H9 (cell line): ENCODE results near the gene HLA-DRB1. TPM values are rescaled to one million over a fixed set of nuclear protein-coding genes. Genes with fewer than 3 reads are reported as not detected.
"Not testable (repeated sequence)": the region's sequence is repeated elsewhere in the genome, so short reads cannot be mapped to it uniquely, and the experiment has no call there.

ENCODE experiments used
- DNase-seq: peaks from one replicate; pipeline ENCODE4 v3.0.0-alpha.2; 2017
- H2AFZ ChIP-seq: one replicate; pipeline ENCODE4 v1.6.1; 2013; ENCODE audit warnings: mild to moderate bottlenecking, low read length, control low read depth, moderate library complexity
- H2AK5ac ChIP-seq: 2 replicates; pipeline ENCODE4 v1.6.1; 2013; ENCODE audit warnings: low read length, control low read depth, mixed read lengths; ENCODE audit not compliant: insufficient read length
- H2BK120ac ChIP-seq: one replicate; pipeline ENCODE4 v1.6.1; 2013; ENCODE audit warnings: low read depth, mild to moderate bottlenecking, low read length, control low read depth, inconsistent platforms; ENCODE audit not compliant: poor library complexity, severe bottlenecking
- H2BK12ac ChIP-seq: 2 replicates; pipeline ENCODE4 v1.6.1; 2013; ENCODE audit warnings: low read length, control low read depth, mixed read lengths, low read depth; ENCODE audit not compliant: insufficient read length
- H2BK15ac ChIP-seq: 2 replicates; pipeline ENCODE4 v1.6.1; 2013; ENCODE audit warnings: low read depth, low read length, control low read depth
- H2BK20ac ChIP-seq: one replicate; pipeline ENCODE4 v1.6.1; 2013; ENCODE audit warnings: low read depth, mild to moderate bottlenecking, low read length, control low read depth, inconsistent platforms; ENCODE audit not compliant: poor library complexity, severe bottlenecking
- H2BK5ac ChIP-seq: 2 replicates; pipeline ENCODE4 v1.6.1; 2013; ENCODE audit warnings: low read length, control low read depth, mixed read lengths; ENCODE audit not compliant: insufficient read length
- H3K14ac ChIP-seq: 2 replicates; pipeline ENCODE4 v1.6.1; 2013; ENCODE audit warnings: low read length, control low read depth; ENCODE audit not compliant: insufficient read depth
- H3K18ac ChIP-seq: 2 replicates; pipeline ENCODE4 v1.6.1; 2013; ENCODE audit warnings: low read depth, mild to moderate bottlenecking, mixed read lengths, low read length, control low read depth; ENCODE audit not compliant: insufficient read length
- H3K23ac ChIP-seq: 2 replicates; pipeline ENCODE4 v1.6.1; 2013; ENCODE audit warnings: low read length, control low read depth, mixed read lengths, low read depth; ENCODE audit not compliant: insufficient read length
- H3K23me2 ChIP-seq: 2 replicates; pipeline ENCODE4 v1.6.1; 2013; ENCODE audit warnings: low read depth, mild to moderate bottlenecking, mixed read lengths, low read length, control low read depth; ENCODE audit not compliant: insufficient read length, poor library complexity, severe bottlenecking
- H3K27ac ChIP-seq: 2 replicates; pipeline ENCODE4 v1.5.1; 2013; ENCODE audit warnings: low read length, control low read depth, mixed read lengths, low read depth; ENCODE audit not compliant: insufficient read length
- H3K27me3 ChIP-seq: 2 replicates; pipeline ENCODE4 v1.6.1; 2013; ENCODE audit warnings: low read length, control low read depth, inconsistent platforms; ENCODE audit not compliant: insufficient read depth
- H3K4ac ChIP-seq: 2 replicates; pipeline ENCODE4 v1.6.1; 2013; ENCODE audit warnings: low read depth, mild to moderate bottlenecking, control low read depth, inconsistent platforms, low read length, moderate library complexity
- H3K4me1 ChIP-seq: 2 replicates; pipeline ENCODE4 v1.6.1; 2013; ENCODE audit warnings: low read length, control low read depth, inconsistent platforms; ENCODE audit not compliant: insufficient read depth
- H3K4me2 ChIP-seq: 2 replicates; pipeline ENCODE4 v1.6.1; 2013; ENCODE audit warnings: low read length, control low read depth, mixed read lengths; ENCODE audit not compliant: insufficient read length, insufficient read depth
- H3K56ac ChIP-seq: 2 replicates; pipeline ENCODE4 v1.6.1; 2013; ENCODE audit warnings: low read depth, mild to moderate bottlenecking, mixed read lengths, low read length, control low read depth; ENCODE audit not compliant: insufficient read length
- H3K79me1 ChIP-seq: 2 replicates; pipeline ENCODE4 v1.6.1; 2013; ENCODE audit warnings: low read depth, mild to moderate bottlenecking, moderate library complexity, low read length, control low read depth, inconsistent platforms; ENCODE audit not compliant: insufficient read depth, poor library complexity, severe bottlenecking
- H3K79me2 ChIP-seq: 2 replicates; pipeline ENCODE4 v1.6.1; 2013; ENCODE audit warnings: low read length, control low read depth, inconsistent platforms; ENCODE audit not compliant: insufficient read depth
- H3K9ac ChIP-seq: 2 replicates; pipeline ENCODE4 v1.6.1; 2013; ENCODE audit warnings: low read length, control low read depth, mixed read lengths; ENCODE audit not compliant: insufficient read length; ENCODE audit errors: extremely low read depth
- H3K9me3 ChIP-seq: one replicate; pipeline ENCODE4 v1.6.1; 2013; ENCODE audit warnings: low read depth, low read length, inconsistent platforms; ENCODE audit not compliant: control insufficient read depth
- H3T11ph ChIP-seq: one replicate; pipeline ENCODE4 v1.6.1; 2013; ENCODE audit warnings: mild to moderate bottlenecking, low read length, control low read depth, inconsistent platforms
- H4K20me1 ChIP-seq: one replicate; pipeline ENCODE4 v1.6.1; 2013; ENCODE audit not compliant: control insufficient read depth, insufficient read length, insufficient read depth
- H4K5ac ChIP-seq: 2 replicates; pipeline ENCODE4 v1.6.1; 2013; ENCODE audit warnings: low read depth, mild to moderate bottlenecking, mixed read lengths, low read length, control low read depth; ENCODE audit not compliant: insufficient read length
- H4K8ac ChIP-seq: replicated peaks from 2 replicates; pipeline ENCODE4 v1.6.1; 2013; ENCODE audit warnings: low read length, control low read depth, mixed read lengths, low read depth; ENCODE audit not compliant: insufficient read length
- H4K91ac ChIP-seq: 2 replicates; pipeline ENCODE4 v1.6.1; 2013; ENCODE audit warnings: low read depth, mild to moderate bottlenecking, moderate library complexity, mixed read lengths, low read length, control low read depth; ENCODE audit not compliant: insufficient read length
- H3K27ac Mint-ChIP-seq, 3 experiments: 2 replicates in 2 of 3; 3 replicates in 1 of 3; pipeline ENCODE4 v1.8.0; 2020 to 2021; ENCODE audit warnings: mixed read lengths in 3 of 3, mild to moderate bottlenecking in 1 of 3, moderate library complexity in 1 of 3
- H3K27me3 Mint-ChIP-seq: 2 replicates; pipeline ENCODE4 v1.8.0; 2021; ENCODE audit warnings: low read depth, mild to moderate bottlenecking, moderate library complexity, mixed read lengths
- H3K36me3 Mint-ChIP-seq, 3 experiments: 2 replicates in 2 of 3; 3 replicates in 1 of 3; pipeline ENCODE4 v1.8.0; 2020 to 2021; ENCODE audit warnings: low read depth in 3 of 3, mixed read lengths in 3 of 3; ENCODE audit not compliant: insufficient read depth in 1 of 3
- H3K4me1 Mint-ChIP-seq, 2 experiments: 2 replicates each; pipeline ENCODE4 v1.8.0; 2020; ENCODE audit warnings: mixed read lengths in 2 of 2
- H3K4me3 Mint-ChIP-seq, 2 experiments: 2 replicates in 1 of 2; 3 replicates in 1 of 2; pipeline ENCODE4 v1.8.0; 2020 to 2021; ENCODE audit warnings: mild to moderate bottlenecking in 2 of 2, mixed read lengths in 2 of 2, moderate library complexity in 1 of 2
- H3K9me3 Mint-ChIP-seq, 2 experiments: 2 replicates in 1 of 2; 3 replicates in 1 of 2; pipeline ENCODE4 v1.8.0; 2020; ENCODE audit warnings: mild to moderate bottlenecking in 2 of 2, mixed read lengths in 2 of 2, moderate library complexity in 1 of 2
- WGBS: extraction: QIAGEN DNeasy Blood & Tissue Kit; methylation state at CpG from one replicate; pipeline ENCODE4 v1.1.7; 2013; ENCODE audit warnings: missing lambda C conversion rate, low lambda C conversion rate, mixed read lengths; ENCODE audit not compliant: insufficient read length; ENCODE audit errors: extremely low coverage; 5-methylcytosine and 5-hydroxymethylcytosine counted together
- total RNA-seq: library from RNA; stranded (reverse); gene quantifications from 2 replicates; pipeline ENCODE4 v1.2.1, GENCODE V29; 2021
- TF ChIP-seq, protein P1 (sequence below): fragments of 200-600 bp; sonication (generic); conservative IDR thresholded peaks from 3 replicates; pipeline ENCODE4 v1.8.0; 2021; ENCODE audit warnings: antibody characterized with exemption, mild to moderate bottlenecking

HLA-DRB1 gene
- total RNA-seq, 1 experiment from 2014 or later = 25.9 TPM

DNA sequence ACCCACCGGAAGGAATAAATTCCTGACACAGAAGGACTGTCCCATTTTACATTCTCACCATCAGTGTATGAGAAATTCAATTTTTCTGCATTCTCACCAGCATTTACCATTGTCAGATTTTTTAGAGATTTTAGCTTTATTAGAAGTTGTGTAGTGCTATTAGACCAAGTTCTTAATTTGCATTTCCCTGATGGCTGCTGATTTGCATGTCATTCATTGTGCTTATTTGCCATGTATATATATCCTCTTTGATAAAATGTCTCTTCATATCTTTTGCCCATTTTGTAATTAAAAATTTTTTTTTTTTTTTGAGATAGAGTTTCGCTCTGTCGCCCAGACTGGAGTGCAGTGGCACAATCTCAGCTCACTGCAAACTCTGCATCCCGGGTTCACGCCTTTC, 49.8 kb downstream of the HLA-DRB1 start:
- Mint-ChIP-seq H3K4me3 (no peak overlapping the region), H3K9me3 (peaks cover 11 to 30% of the 10 kb centered on the region in 2 experiments), H3K4me1 (no peaks in the 10 kb centered on the region), H3K27me3 (peaks cover 5% of the 10 kb centered on the region), H3K27ac (no peak overlapping the region), H3K36me3 (peaks cover 3 to 7% (median 3%) of the 10 kb centered on the region in 3 experiments; a peak in 5 of 7 replicates)
- WGBS = no CpG with 5 or more reads among the region's 5 CpGs
- H3K14ac ChIP-seq = no peak overlapping the region
- no peak overlapping the region for H4K8ac ChIP-seq
- no peaks in the 10 kb centered on the region for H4K20me1 ChIP-seq
- H3K4me1 ChIP-seq = no peaks in the 10 kb centered on the region
- no peak overlapping the region for H3K18ac ChIP-seq
- H3K56ac ChIP-seq = no peak overlapping the region
- TF ChIP-seq, protein P1, sequence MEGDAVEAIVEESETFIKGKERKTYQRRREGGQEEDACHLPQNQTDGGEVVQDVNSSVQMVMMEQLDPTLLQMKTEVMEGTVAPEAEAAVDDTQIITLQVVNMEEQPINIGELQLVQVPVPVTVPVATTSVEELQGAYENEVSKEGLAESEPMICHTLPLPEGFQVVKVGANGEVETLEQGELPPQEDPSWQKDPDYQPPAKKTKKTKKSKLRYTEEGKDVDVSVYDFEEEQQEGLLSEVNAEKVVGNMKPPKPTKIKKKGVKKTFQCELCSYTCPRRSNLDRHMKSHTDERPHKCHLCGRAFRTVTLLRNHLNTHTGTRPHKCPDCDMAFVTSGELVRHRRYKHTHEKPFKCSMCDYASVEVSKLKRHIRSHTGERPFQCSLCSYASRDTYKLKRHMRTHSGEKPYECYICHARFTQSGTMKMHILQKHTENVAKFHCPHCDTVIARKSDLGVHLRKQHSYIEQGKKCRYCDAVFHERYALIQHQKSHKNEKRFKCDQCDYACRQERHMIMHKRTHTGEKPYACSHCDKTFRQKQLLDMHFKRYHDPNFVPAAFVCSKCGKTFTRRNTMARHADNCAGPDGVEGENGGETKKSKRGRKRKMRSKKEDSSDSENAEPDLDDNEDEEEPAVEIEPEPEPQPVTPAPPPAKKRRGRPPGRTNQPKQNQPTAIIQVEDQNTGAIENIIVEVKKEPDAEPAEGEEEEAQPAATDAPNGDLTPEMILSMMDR = no peak
- no peak overlapping the region for H2BK5ac ChIP-seq
- H2BK20ac ChIP-seq = no peak overlapping the region
- H2BK120ac ChIP-seq = no peak overlapping the region
- no peak overlapping the region for H2AFZ ChIP-seq
- H3K23me2 ChIP-seq = no peaks in the 10 kb centered on the region
- no peak overlapping the region for H3K4ac ChIP-seq
- H2BK15ac ChIP-seq = no peak overlapping the region
- H3T11ph ChIP-seq = no peak overlapping the region
- no peak for DNase-seq
- no peak overlapping the region for H3K9ac ChIP-seq
- H3K23ac ChIP-seq = no peak overlapping the region
- no peak overlapping the region for H4K5ac ChIP-seq
- no peaks in the 10 kb centered on the region for H3K27me3 ChIP-seq
- no peaks in the 10 kb centered on the region for H3K9me3 ChIP-seq
- no peak overlapping the region for H3K4me2 ChIP-seq
- no peak overlapping the region for H3K27ac ChIP-seq
- no peak overlapping the region for H4K91ac ChIP-seq
- no peak overlapping the region for H2AK5ac ChIP-seq
- H3K79me1 ChIP-seq = no peaks in the 10 kb centered on the region
- H3K79me2 ChIP-seq = no peaks in the 10 kb centered on the region
- no peak overlapping the region for H2BK12ac ChIP-seq

DNA sequence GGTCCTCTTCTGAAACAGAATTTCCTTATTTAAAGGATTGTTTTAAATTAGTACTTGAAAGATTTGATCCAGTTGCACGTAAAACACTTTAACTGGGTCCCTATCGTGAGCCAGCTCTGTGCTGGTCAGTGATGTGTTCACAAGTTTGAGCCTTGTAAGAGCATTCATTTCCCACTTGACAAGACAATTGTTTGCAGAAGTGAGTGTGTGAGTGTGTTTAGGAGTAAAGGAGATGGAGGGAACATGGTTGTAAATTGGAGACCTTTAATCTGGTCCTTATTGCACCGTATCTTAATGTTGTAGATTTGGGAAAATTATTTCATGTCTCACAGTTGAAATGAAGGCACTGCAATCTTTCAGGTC, 59.2 kb downstream of the HLA-DRB1 start:
- H3K9me3 Mint-ChIP-seq = peaks cover 10 to 15% of the 10 kb centered on the region in 2 experiments
- H3K23ac ChIP-seq, H3K79me1 ChIP-seq, H4K5ac ChIP-seq, H4K20me1 ChIP-seq, H3K18ac ChIP-seq, H3K23me2 ChIP-seq, H2BK12ac ChIP-seq, H2BK20ac ChIP-seq, H3K4ac ChIP-seq, DNase-seq, H3K27ac Mint-ChIP-seq, H2BK120ac ChIP-seq, H3K9me3 ChIP-seq, H3K27me3 ChIP-seq, H3K4me1 Mint-ChIP-seq, H3T11ph ChIP-seq, H3K56ac ChIP-seq, H4K91ac ChIP-seq, H3K14ac ChIP-seq, H4K8ac ChIP-seq, H3K9ac ChIP-seq, H2AFZ ChIP-seq, H2BK15ac ChIP-seq, H3K79me2 ChIP-seq, H2AK5ac ChIP-seq, H3K4me1 ChIP-seq, H3K4me3 Mint-ChIP-seq, H3K4me2 ChIP-seq, H3K36me3 Mint-ChIP-seq, H3K27ac ChIP-seq, H2BK5ac ChIP-seq, H3K27me3 Mint-ChIP-seq: not testable (repeated sequence)
- WGBS = no CpG with 5 or more reads among the region's 3 CpGs
